ENCODE results near the gene SNX24.

The SNX24 gene

DNA sequence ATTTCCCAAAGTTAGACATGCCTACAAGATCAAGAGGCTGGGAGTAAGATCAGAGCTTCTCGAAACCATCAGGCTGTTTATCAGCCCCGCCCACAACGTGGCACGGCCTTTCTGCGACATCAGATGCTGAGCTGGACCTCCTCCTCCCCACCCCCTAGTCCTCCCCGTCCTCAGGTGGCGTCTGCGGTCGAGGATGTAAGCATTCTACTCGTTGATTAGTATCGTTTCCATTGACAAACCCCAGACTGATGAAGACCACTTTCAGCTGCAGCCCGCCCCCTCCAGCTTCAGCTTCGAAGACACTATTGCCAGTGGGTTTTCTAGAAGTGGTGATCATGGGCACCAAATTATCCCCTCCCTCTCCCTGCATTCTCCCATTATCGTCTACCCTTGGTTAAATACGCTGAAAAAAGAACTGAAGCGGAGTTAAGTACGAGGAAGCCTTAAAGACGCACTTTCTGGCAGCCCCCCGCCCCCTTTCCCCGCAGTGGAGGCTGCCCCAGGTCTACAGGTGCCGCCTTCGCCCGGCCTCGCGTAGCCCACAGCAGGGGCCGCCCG, 190.0 kb downstream of the SNX24 start:
- no peak for DNase-seq

DNA sequence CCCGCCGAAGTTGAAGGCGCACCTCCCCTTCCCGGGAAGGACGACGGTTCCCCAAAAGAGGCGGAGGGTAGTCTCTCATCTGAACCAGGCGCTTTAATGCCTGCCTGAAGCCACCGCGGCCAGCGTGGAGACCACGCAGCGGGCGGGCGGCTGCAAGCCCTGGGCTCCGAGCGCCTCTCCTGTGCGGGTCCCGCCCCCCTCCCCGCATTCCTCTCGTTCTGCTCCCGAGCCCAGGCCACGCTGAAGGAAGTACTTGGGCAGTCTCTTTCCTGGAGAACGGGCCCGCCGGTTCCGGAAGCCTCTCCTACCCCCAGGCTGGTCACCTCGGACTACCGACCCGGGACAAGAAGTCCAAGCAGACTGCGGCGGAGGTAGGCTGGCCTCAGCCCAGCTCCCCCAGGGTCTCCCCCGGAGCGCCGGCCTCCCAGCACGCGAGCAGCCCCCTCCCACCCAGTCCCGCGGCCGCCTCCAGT, 190.5 kb downstream of the SNX24 start:
- DNase-seq, result no peak

DNA sequence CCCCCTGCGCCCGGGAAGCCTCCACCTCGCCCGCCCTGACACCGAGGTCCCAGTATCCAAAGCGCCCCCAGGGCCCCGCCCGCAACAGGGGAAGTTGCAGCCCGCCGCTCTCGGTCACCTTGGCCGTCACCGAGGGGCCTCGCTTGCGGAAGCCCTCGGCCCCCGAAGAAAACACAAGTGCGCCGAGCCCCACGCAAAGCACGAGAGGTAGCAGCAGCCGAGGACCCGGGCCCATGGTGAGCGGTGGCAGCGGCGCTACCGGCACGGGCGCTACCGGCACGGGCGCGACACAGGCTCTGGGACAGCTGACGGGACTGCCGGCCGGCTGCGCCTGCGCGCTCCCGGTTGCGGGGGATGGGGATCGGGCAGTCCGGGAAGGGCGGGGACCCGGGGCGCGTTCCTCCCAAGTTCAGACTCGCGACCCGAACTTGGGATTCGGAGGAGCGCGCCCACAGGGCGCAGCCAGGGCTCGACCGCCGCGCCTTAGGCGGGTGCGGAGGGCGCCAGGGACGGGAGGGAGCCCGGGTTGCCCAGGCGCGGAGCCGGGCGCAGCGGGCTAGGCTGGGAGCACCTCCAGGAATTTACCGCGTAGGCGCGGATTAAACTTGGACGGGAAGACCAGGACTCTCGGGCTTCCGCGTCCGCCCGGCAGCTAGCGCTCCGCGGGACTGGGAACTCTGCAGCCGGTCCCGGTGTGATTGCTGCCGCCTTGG, 191.1 kb downstream of the SNX24 start, which contains the start of gene PPIC:
Gene PPIC, minus strand, starts transcription at position 335 of the 713 bp plus-strand sequence. Its CDS starts 100 bp downstream, at position 235.
- no peak for DNase-seq

DNA sequence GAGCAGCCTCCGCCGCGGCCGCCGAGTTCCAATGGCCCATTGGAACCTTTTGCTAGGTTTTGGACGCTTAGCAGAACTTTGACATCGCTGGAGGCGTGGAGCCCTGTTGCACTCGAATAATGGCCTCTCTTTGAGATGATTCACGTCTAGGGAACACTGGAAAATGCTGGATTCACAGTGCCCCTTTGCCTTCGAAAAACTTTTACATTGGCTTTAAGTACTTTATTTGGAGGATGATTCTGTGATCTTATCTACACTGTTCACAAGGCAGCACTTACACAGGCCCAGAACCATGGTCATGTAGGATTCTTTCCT, 191.6 kb downstream of the SNX24 start:
- DNase-seq, result no peak

DNA sequence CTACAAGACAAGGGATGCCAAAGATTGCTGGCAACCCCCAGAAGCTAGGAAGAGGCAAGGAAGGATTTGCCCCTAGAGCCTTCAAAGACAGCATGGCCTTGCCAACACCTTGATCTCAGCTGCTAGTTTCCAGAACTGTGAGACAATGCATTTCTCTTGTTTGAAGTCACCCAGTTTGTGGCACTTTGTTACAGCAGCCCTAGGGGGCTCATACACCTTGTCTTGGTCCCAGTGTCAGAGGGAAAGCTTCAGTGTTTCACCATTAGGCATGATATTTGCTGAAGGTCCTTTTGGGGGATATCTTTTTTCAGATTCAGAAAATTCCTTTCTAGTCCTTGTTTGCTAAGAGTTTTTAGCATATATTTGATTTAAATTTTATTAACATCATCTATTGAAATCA, 194.3 kb downstream of the SNX24 start:
- DNase-seq, result no peak

DNA sequence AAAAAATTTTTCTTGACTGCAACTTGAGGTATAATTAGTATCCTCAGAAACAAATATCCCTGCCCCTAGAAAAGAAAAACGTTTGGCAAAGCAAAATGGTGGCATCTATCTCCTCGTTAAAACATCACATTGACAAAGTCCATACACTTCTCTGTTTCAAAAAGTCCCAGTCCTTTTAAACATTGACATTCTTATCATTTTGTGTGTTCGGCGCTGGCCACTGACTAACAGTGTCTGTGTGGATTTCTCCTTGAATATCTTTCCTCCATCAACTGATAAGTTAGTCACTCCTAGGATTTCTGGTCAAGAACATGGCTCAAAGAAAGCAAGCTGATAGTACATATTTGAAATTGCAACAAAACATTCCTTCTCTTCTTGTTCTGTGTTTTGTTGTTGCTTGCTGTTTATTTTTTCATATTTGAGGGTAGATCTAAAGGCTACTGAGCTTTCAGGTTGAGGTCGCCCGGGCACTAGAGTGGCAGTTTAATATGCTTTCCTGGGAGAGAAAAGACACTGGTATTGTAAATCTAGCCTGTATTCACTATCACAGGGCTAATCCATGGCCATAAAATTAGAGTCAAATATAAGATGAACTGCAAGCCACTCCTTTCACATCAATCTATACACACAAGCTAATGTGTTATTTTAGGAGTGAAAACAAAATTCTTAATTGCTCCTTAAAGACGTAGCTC, 199.7 kb downstream of the SNX24 start:
- DNase-seq, result no peak

DNA sequence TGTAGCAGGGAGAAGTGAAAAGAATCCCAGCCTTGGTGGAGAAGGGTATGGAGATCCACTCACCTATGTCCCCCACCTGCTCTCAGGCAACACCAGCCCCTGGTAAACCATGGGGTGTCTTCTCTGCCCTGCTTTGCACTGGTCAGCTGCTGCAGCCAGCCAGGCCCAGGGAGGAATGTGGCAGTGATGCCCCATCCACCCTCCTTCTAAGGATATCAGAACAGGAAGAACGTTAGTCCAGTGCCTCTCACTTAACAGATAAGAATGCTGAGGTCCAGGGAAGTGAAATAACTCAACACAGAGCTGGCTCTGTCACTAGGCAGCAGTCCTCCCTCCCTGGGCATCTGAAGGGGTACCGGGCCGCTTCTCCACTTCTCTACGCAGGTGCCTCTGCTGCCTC, 200.8 kb downstream of the SNX24 start:
- no peak for DNase-seq

DNA sequence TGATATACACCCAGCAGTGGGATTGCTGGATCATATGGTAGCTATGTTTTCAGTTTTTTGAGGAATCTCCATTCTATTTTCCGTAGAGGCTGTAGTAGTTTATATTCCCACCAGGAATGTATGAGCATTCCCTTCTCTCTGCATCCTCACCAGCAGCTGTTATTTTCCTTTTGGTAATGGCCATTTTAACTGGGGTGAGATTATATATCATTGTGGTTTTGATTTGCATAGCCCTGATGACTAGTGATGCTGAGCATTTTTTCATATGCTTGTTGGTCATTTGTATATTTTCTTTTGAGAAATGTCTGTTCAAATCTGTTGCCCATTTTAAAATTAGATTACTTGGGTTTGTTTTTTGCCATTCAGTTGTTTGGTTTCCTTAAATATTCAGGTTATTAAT, 202.3 kb downstream of the SNX24 start:
- no peak for DNase-seq

DNA sequence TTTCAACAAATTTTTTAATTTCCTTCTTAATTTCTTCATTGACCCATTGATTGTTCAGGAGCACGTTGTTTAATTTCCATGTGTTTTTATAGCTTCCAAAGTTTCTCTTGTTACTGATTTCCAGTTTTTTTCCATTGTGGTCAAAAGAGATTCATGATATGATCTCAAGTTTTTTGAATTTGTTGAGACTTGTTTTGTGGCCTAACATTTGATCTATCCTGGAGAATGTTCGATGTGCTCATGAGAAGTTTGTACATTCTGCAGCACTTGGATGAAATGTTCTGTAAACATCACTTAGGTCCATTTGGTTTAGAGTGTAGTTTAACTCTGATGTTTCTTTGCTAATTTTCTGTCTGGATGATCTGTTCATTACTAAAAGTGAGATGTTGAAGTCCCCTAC, 205.8 kb downstream of the SNX24 start:
- no peak for DNase-seq

Data from CD4-positive, alpha-beta T cell treated with Interleukin-1 beta for 1 hour (primary cell).